ENCODE data around the gene MUS81.

DNA sequence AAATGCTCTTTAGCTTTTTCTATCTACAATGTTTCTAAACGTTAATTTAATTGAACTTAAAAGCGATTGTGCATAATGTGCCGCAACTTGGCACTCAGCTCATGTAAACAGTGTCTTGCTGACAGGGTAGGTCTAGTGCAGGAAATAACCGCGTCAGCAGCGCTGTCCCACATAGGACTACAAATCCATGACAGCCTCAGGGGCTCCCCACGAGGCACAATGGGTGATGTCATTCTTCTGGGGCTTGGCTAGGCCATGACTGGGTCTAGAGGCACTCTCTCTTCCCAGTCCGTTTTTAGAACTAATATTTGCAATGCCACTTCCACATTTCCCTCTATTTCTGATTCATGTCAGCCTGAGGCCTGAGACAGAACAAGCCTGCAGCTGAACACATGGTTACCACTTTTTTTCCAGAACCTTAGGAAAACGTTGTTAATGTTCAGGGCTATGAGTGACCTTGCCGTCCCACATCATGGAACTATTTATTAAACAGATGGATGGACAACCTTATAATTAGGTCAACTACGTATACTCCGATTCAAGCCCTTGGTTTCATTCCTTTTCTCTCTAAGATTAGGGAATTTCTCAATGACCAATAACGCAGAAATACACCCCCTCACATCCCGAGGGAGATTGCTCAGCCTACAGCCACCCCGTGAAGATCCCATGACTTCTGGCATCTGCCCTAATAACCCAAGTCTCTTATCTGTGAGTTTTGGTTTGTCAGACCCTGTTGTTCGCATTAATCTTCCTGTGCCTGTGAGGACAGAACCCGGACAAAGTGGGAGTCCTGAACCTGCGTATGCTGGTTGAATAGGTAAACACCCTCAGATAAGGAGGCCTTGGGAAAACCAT lies 45.9 kb upstream of the MUS81 start:
- TF ChIP-seq EZH2 (conservative IDR thresholded peaks at IDR 0.05; ENCODE audit: low read depth, low read length) (no peak), ADNP (CRISPR knock-in tag; IDR thresholded peaks at IDR 0.05) (no peak), ZNF775 (CRISPR knock-in tag; IDR thresholded peaks at IDR 0.05; ENCODE audit: borderline replicate concordance) (no peak), RNF2 (conservative IDR thresholded peaks at IDR 0.05; ENCODE audit: low read depth) (no peak)
- TF ChIP-seq, protein P1, sequence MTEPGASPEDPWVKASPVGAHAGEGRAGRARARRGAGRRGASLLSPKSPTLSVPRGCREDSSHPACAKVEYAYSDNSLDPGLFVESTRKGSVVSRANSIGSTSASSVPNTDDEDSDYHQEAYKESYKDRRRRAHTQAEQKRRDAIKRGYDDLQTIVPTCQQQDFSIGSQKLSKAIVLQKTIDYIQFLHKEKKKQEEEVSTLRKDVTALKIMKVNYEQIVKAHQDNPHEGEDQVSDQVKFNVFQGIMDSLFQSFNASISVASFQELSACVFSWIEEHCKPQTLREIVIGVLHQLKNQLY (CRISPR knock-in tag; IDR thresholded peaks at IDR 0.05) = no peak

All from HepG2 (cell line).